COR-L47 (cell line): ENCODE data around the gene WWOX.

ENCODE experiments used
- DNase-seq: peaks from one replicate; lab custom pipeline; 2025; lab: John Stamatoyannopoulos, UW

The WWOX gene

GRCh38 chr16:78195797-78196196, 96.3 kb downstream of the WWOX start:
- no peak for DNase-seq

- peak; percentile 42 for DNase-seq
Observed at GRCh38 chr16:78196502-78196901, 97.0 kb downstream of the WWOX start.

GRCh38 chr16:78198288-78198687, 98.8 kb downstream of the WWOX start:
- DNase-seq = peak; percentile 32

- DNase-seq = no peak
Observed at GRCh38 chr16:78199325-78200022, 100.0 kb downstream of the WWOX start.

DNA sequence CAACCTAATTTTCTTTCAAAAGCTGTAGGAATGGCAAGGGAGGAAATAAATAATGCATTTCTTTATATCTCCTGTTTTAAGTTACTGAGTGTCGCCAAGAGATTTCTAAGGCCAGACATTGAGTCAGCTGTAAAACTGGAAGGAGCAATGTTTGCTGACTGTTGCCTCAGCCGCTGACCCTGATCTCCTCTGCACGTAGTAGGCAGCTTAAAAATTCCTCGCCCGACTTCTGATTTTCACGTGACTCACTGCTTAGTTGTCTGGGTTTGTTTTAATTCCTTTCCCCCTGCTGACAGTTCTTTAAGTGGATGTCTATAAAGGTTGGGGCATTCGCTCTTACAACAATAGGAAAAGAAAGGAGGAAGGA, 100.6 kb downstream of the WWOX start:
- no peak for DNase-seq

GRCh38 chr16:78200623-78201096, 101.2 kb downstream of the WWOX start:
- peak; percentile 11 for DNase-seq

GRCh38 chr16:78205506-78205905, 106.1 kb downstream of the WWOX start:
- no peak for DNase-seq

DNA sequence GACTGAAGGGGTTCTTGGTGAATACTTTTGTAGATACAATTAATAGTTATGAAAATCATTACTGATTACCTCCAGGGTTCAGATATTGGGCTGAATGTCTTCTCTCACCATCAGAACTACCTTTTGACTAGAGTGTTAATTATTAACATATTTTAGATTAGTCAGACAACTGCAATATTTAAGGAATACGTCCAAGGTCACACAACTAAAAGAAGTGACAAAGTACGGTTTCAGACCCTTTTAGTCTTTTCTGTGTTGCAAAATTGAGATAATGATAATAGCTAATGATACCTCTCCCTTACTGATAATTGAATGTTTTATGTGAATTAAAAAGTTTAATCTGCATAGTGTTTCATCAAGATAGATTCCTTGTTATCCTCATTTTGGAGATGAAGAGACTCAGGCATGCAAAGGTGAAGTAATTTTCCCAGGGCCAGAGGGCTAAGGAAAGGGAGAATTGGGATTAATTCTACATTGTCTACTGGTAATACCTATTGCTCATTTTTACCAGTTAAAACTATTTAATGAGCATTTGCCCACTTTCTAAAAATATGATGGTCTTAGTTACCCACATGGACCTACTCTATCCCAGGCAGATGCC, 107.3 kb downstream of the WWOX start:
- no peak for DNase-seq

DNA sequence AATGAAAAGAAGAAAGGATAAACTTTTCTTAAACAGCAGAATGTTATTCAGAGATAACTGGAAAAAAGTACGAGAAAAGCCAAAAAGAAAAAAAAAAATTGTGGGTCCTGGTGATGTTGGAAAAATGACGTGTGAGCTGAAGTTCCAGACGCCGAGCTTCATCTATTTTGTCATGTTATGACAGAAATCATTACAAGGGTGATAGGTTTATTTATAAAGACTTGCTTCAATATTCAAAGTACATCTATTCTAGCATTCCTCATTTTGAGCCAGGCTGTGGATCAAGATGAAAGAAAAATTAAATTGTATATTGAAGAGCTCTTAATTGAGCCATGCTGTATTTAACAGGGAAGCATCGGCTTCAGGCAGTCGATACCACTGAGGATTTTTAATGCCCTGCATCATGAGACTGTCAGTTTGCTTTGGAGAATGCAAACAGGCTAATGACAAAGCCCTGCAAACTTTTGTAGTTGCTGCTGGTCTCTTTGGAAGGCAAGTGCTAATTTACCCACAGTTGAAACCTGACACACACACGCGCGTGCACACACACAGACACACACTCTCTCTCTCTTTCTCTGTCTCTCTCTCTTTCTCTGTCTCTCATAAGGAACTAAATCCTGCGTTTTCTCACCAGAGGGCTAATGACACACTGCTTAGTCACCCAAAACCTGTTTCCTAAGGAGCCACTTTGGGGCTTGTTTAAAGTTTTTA, 110.7 kb downstream of the WWOX start:
- no peak for DNase-seq

- DNase-seq = no peak
Observed at GRCh38 chr16:78211020-78211599, 111.7 kb downstream of the WWOX start.

- no peak for DNase-seq
Observed at GRCh38 chr16:78211946-78212345, 112.5 kb downstream of the WWOX start.

- no peak for DNase-seq
Observed at GRCh38 chr16:78212674-78213073, 113.2 kb downstream of the WWOX start.

GRCh38 chr16:78213751-78214150, 114.3 kb downstream of the WWOX start:
- DNase-seq = no peak

- DNase-seq = no peak
Observed at GRCh38 chr16:78215222-78215621, 115.8 kb downstream of the WWOX start.

DNA sequence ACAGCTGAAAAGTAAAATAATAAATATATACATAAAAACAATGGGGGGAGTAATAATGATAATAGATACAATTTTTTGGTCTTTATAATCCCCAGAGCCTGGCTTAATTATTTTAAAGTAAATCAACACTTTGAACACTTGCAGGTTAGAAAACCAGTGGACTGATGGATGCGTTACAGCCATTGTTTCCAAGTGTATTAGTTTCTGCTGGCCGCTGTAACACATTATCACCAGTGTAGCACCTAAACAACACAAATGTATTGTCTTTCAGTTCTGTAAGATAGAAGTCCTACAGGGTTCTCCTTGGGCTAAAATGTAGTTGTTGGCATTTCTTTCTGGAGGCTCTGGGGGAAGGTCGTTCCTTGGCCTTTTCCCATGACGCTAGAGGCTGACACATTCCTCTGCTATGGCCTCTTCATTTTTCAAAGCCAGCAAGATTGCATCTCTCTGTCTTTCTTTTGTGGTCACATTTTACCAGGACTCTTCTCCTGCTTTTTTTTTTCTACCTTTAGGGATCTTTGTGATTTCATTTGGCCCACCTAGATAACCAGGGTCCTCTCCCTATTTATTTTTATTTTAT, 116.8 kb downstream of the WWOX start:
- DNase-seq = no peak

GRCh38 chr16:78217276-78217675, 117.8 kb downstream of the WWOX start:
- no peak for DNase-seq

DNA sequence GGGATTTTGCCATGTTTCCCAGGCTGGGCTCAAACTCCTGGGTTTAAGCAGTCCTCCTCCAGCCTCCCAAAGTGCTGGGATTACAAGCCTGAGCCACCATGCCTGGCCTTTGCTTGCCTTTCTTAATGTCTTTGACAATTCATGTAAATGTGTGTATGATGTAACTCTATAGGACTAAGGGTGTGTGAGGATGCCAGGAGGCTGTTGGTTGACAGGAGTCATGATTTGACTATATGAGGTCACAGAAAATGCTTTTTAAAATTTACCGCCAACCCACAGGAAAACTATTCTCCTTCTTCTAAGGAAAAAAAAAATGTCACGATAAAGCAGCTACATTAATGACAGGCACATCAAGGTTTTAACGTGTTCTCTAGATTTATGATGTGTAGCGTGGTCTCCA, 118.8 kb downstream of the WWOX start:
- DNase-seq = no peak

DNA sequence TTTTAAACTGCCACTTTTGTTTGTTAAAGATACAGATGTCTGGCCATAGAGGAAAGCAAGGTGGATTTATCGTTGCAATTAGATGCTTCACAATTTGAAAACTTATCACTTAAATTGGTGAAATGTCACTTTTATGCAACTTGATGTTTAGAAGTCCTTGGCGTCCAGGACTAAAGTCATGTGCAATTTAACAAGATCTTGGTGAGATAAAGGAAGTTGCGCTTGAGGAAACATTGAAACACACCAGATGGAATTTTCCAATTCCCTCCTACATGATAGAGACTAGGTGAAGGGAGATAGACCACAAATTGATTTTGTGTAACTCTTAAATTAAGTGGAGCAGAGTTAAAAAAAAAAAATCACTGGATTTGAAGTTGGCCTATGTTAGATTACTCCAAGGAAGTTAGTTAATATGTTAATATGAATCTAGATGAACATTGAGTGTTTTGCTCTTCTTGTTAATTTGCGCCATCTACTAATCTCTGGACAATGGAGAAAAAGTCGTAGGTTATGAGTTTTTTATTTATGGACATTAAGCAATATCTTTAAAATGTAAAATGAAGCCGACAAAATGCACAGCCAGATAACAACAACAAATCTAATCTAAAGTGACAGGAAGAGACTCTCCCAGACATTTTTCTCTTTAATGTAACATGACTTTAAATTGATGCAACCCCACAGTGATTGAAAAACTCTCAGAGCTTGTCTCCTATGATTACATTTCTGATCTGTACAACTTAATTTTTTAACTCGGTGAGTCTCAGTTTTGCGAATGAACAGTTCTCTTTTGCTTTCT, 119.6 kb downstream of the WWOX start:
- DNase-seq = no peak

DNA sequence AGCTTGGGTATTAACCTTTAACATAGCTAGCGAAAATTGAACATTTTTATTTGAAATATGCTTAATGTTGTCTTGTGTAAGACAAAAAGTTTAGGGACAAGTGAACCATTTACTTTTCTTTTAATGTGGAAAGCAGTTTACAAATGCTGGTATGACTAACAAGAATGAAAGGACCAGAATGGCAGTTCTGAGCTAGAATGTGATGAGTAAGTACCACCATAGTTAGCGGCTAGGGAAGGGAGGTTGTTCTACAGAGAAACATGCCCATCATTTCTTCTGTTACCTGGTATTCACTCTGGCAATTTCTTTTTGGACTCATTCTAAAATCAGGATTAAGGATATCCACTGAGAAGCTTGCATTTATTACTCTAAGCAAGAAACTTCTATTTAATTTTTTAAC, 121.1 kb downstream of the WWOX start:
- no peak for DNase-seq

DNA sequence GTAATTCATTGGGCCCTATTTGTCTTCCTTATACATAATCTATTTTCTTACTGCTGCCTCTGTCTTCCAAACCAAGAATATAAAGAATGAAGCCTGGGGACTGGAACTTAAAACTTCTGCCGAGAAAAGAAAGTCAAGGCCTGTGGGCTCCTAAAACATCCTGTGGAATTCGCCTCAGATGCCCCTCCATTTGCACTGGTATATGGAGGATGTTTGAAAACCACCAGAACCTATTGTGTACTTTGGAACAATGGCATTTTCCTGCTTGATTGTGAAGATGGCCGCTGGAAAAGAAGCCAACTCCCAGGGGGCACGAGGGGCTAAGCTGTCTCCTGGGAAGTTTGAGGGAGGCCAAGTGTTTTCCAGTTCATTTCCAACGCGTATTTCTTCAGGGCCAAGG, 122.4 kb downstream of the WWOX start:
- no peak for DNase-seq

DNA sequence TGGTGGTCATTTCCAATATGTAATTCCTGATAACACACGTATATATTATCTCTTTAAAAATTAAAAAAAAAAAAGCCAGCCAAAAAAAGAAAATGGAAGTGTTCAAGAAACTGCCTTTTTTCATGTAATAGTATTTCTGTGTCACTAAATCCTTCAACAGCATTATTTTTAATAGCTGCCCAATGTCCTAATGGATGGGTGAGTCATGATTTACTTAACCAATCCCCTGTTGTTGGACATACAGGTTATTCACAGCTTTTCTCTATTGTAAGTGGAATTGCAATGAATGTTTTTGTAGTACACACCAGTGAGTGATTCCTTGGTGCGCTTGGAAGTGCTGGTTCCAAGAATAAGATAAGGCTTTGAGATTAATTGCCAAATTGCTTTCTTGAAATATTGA, 124.9 kb downstream of the WWOX start:
- DNase-seq = no peak

- DNase-seq = no peak
Observed at GRCh38 chr16:78225919-78226318, 126.5 kb downstream of the WWOX start.
